HL-60 (cell line): ENCODE results near the gene SCAMP3.

Source experiments
- CTCF ChIP-seq: IDR thresholded peaks from one replicate; pipeline ENCODE4 v1.5.1; 2011; ENCODE audit warnings: low read length, control low read depth, inconsistent platforms; ENCODE audit not compliant: insufficient read depth
- GABPA ChIP-seq: IDR thresholded peaks from 2 replicates; pipeline ENCODE4 v1.6.1; 2012; ENCODE audit warnings: low read depth
- POLR2AphosphoS5 ChIP-seq: IDR thresholded peaks from 2 replicates; pipeline ENCODE4 v1.6.1; 2012; ENCODE audit warnings: low read depth
- REST ChIP-seq: IDR thresholded peaks from 2 replicates; pipeline ENCODE4 v1.6.1; 2012; ENCODE audit warnings: low read depth; ENCODE audit not compliant: insufficient replicate concordance

DNA sequence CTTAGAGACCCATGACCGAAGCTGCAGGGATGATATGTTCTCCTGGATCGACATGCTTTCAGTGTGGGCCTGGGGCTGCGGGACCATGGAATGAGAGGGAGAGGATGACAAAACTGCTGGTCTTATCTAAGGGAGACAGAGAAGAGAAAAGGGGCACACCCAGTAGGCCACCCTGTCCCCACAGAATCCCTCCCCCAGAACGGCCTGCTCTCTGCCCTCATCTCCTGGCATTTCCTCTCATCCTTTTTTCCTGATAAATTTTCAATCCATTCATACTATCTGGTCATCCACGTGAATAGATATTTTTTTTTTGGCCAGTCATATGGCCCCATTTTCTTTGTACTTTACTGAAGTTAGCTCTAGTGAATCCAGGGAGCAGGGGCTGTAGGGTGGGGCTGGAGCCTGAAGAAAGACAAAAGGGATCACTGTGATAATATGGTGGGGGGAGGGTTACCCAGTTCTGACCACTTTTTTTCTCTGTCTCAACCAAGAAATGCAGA, 39.2 kb upstream of the SCAMP3 start, which contains the start of gene PKLR:
- TF ChIP-seq CTCF (no peak), REST (no peak), POLR2AphosphoS5 (no peak), GABPA (no peak)
